ENCODE data around the gene ERI2. TPM values are rescaled to one million over a fixed set of nuclear protein-coding genes. Genes with fewer than 3 reads are reported as not detected.

ERI2 gene
- total and polyA plus RNA-seq, 2 of the 13 experiments (the other 11 are each of a cell fraction or from before 2014, with no cell fraction given), result 17.4 to 41.3 TPM

DNA sequence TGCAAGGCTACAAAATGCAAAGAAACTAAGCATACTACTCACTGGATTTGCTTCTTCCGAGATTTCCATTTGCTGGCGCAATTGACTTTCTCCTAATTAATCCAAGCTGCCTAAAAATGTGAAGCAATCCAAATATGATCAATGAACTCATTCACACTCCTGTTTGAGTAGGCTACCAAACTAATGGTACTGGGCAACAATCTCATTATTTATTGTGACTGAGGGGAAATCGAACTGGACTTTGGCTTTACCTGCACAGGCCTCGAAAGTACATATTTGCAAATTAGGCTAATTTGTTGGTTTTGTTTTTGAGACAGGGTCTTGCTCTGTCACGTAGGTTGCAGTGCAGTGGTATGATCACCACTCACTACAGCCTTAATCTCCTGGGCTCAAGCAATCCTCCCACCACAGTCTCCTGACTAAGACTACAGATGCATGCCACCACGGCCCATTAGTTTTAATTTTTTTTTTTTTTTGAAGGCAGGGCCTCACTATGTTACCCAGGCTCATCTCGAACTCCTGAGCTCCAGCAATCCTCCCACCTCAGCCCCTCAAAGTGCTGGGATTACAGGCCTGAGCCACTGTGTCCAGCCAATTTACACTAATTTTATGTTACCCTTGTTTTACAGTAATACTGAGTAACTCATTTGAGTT lies 2.6 kb downstream of the ERI2 start (continued):
- TF ChIP-seq MBD4 (IDR thresholded peaks at IDR 0.05; ENCODE audit: borderline replicate concordance, low read length) (peak; percentile 68; the same call in 1 of the 2 replicates), BRF2 (CRISPR knock-in tag; IDR thresholded peaks at IDR 0.05) (peak; percentile 85; the same call in 1 of the 2 replicates), MEIS1 (CRISPR knock-in tag; IDR thresholded peaks at IDR 0.05; ENCODE audit: borderline replicate concordance) (peak; percentile 87), HIC2 (CRISPR knock-in tag; IDR thresholded peaks at IDR 0.05; ENCODE audit: low read depth) (no peak), ZNF484 (CRISPR knock-in tag; IDR thresholded peaks at IDR 0.05; ENCODE audit: borderline replicate concordance, low read depth) (no peak), MYC (CRISPR knock-in tag; IDR thresholded peaks at IDR 0.05; ENCODE audit: borderline replicate concordance) (no peak), NKX3-1 (CRISPR knock-in tag; IDR thresholded peaks at IDR 0.05) (no peak), ZNF263 (CRISPR knock-in tag; IDR thresholded peaks at IDR 0.05) (no peak), ZNF543 (CRISPR knock-in tag; IDR thresholded peaks at IDR 0.05) (peak; percentile 70; the same call in 1 of the 2 replicates), FOXP4 (CRISPR knock-in tag; IDR thresholded peaks at IDR 0.05) (peak; percentile 97), SKIL (CRISPR knock-in tag; IDR thresholded peaks at IDR 0.05; ENCODE audit: borderline replicate concordance) (no peak), RBM22 (optimal IDR thresholded peaks at IDR 0.05; ENCODE audit: low read length) (no peak), ZNF891 (CRISPR knock-in tag; IDR thresholded peaks at IDR 0.05) (no peak), TCF7L2 (IDR thresholded peaks at IDR 0.05; ENCODE audit: low read depth, low read length) (no peak), ZNF30 (CRISPR knock-in tag; IDR thresholded peaks at IDR 0.05) (peak; percentile 24; the same call in 1 of the 2 replicates), BCL6 (CRISPR knock-in tag; IDR thresholded peaks at IDR 0.05) (no peak), SNAI1 (CRISPR knock-in tag; IDR thresholded peaks at IDR 0.05; ENCODE audit: borderline replicate concordance) (peak; percentile 60; the same call in 1 of the 2 replicates), ATF4 (CRISPR knock-in tag; IDR thresholded peaks at IDR 0.05) (no peak), ZC3H13 (CRISPR knock-in tag; IDR thresholded peaks at IDR 0.05) (no peak)
- TF ChIP-seq, protein P1, sequence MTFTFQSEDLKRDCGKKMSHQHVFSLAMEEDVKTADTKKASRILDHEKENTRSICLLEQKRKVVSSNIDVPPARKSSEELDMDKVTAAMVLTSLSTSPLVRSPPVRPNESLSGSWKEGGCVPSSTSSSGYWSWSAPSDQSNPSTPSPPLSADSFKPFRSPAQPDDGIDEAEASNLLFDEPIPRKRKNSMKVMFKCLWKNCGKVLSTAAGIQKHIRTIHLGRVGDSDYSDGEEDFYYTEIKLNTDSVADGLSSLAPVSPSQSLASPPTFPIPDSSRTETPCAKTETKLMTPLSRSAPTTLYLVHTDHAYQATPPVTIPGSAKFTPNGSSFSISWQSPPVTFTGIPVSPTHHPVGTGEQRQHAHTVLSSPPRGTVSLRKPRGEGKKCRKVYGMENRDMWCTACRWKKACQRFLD (CRISPR knock-in tag; IDR thresholded peaks at IDR 0.05; ENCODE audit: borderline replicate concordance), result peak; percentile 47; the same call in 1 of the 2 replicates

Data from HepG2 (cell line).